Transverse colon (tissue), 4 donors: ENCODE measurements around the gene SMC2. TPM values are rescaled to one million over a fixed set of nuclear protein-coding genes. Genes with fewer than 3 reads are reported as not detected.

Experiments
- DNase-seq: peaks from one replicate; pipeline ENCODE4 v3.0.0-alpha.2; 2019
- H3K27ac ChIP-seq, 4 donors: fragments of 200-600 bp; sonication (generic); 2 replicates each; pipeline ENCODE4 v1.5.1; 2016 to 2018; ENCODE audit warnings: inconsistent platforms in 4 of 4
- H3K27me3 ChIP-seq: fragments of 200-600 bp; sonication (generic); 2 replicates; pipeline ENCODE4 v1.5.1; 2017; ENCODE audit warnings: inconsistent platforms
- H3K36me3 ChIP-seq, 4 donors: fragments of 200-600 bp; sonication (generic); 2 replicates each; pipeline ENCODE4 v1.5.1; 2017 to 2019; ENCODE audit warnings: inconsistent platforms in 4 of 4
- H3K4me1 ChIP-seq, 4 donors: fragments of 200-600 bp; sonication (generic); 2 replicates each; pipeline ENCODE4 v1.5.1; 2017 to 2020; ENCODE audit warnings: inconsistent platforms in 4 of 4
- H3K4me3 ChIP-seq, 4 donors: fragments of 200-600 bp; sonication (generic); 1 replicate in 1 of 4; 2 replicates in 3 of 4; pipeline versions ENCODE4 v1.5.1 to v1.6.1; 2017 to 2019; ENCODE audit warnings: inconsistent platforms in 4 of 4
- H3K9me3 ChIP-seq, 2 donors: fragments of 200-600 bp; sonication (generic); 2 replicates each; pipeline ENCODE4 v1.5.1; 2017 to 2019; ENCODE audit warnings: inconsistent platforms in 2 of 2
- CTCF ChIP-seq, 5 experiments: fragments of 200-600 bp in 3 of 5; fragments of 450-650 bp in 2 of 5; sonication (generic) in 3 of 5; IDR thresholded peaks; 1 replicate in 2 of 5; 2 replicates in 3 of 5; pipeline ENCODE4 v1.5.1; 2016 to 2017; ENCODE audit warnings: antibody characterized with exemption in 5 of 5, inconsistent platforms in 3 of 5, mild to moderate bottlenecking in 2 of 5, moderate library complexity in 1 of 5
- EP300 ChIP-seq: sonication (generic); formaldehyde crosslinking; IDR thresholded peaks from one replicate; pipeline ENCODE4 v1.6.1; 2017; ENCODE audit warnings: antibody characterized with exemption, low read depth
- POLR2A ChIP-seq: fragments of 450-650 bp; IDR thresholded peaks from one replicate; pipeline ENCODE4 v1.6.1; 2016; ENCODE audit warnings: antibody characterized with exemption, mild to moderate bottlenecking, moderate library complexity
- POLR2AphosphoS5 ChIP-seq, 3 donors: sonication (generic); formaldehyde crosslinking; IDR thresholded peaks; one replicate each; pipeline ENCODE4 v1.6.1; 2016; ENCODE audit warnings: antibody characterized with exemption in 3 of 3
- WGBS, 2 donors: methylation state at CpG; one replicate each; pipeline ENCODE4 v1.1.5; 2018; ENCODE audit warnings: low coverage in 1 of 2; 5-methylcytosine and 5-hydroxymethylcytosine counted together
- in situ Hi-C, 4 donors: fragments of 200-750 bp; cut with MboI; loops; one replicate each; pipeline versions ENCODE4 v1.15.0 to v1.15.1; 2017; ENCODE audit warnings: low sequenced_read_pairs in 3 of 4, low pct_ligation_motif_present in 1 of 4, low pct_unique_long_range_greater_than_20kb in 1 of 4
- intact Hi-C: fragments of 100-400 bp; cut with DNase I; formaldehyde crosslinking; loops from one replicate; pipeline ENCODE4 v1.15.1; 2023; ENCODE audit warnings: low total_unique reads
- total RNA-seq, 4 donors: library from RNA; depleted of rRNA; stranded (reverse); fragments of >200 nt; gene quantifications; one replicate each; pipeline ENCODE4 v1.1.0, GENCODE V29; 2016

SMC2 gene
- total RNA-seq, 4 donors from 2014 or later = 3.0 to 12.1 (median 5.6) TPM

GRCh38 chr9:104078596-104078995 lies 15.5 kb upstream of the SMC2 start:
- H3K9me3 ChIP-seq = no peaks in the 10 kb centered on the region
- no peak overlapping the region for H3K27ac ChIP-seq
- TF ChIP-seq CTCF (IDR thresholded peaks at IDR 0.05) = no peak
- TF ChIP-seq POLR2A = no peak
- TF ChIP-seq EP300 = no peak
- TF ChIP-seq POLR2AphosphoS5 (IDR thresholded peaks at IDR 0.05) = no peak
- no peaks in the 10 kb centered on the region for H3K27me3 ChIP-seq
- in situ Hi-C loops (no loop called here), intact Hi-C loops (no loop called here)
- no peaks in the 10 kb centered on the region for H3K36me3 ChIP-seq
- H3K4me3 ChIP-seq = no peak overlapping the region
- DNase-seq = no peak
- H3K4me1 ChIP-seq = peaks cover 0 to 5% (median 0%) of the 10 kb centered on the region in 4 donors

DNA sequence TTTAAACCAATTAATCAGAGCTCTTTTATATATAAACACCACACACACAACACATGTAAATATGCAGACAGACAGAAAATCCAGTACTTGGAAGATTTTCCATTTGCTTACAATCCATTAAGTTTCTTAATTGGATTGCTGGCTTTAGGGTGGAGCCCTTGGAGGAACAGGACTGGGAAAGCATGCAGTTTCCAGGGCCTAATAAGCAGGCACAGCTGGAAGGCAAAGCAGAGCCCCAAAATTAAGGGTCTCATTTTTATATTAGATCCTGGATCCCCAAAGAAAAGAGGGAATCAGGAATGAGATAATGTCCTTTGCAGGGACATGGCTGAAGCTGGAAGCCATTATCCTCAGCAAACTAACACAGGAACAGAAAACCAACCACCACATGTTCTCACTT lies 13.1 kb upstream of the SMC2 start:
- no peak overlapping the region for H3K27ac ChIP-seq
- intact Hi-C loops = no loop called here
- no peaks in the 10 kb centered on the region for H3K36me3 ChIP-seq
- in situ Hi-C loops = no loop called here
- H3K4me1 ChIP-seq = peaks cover 0 to 5% (median 0%) of the 10 kb centered on the region in 4 donors
- H3K27me3 ChIP-seq = no peaks in the 10 kb centered on the region
- no peaks in the 10 kb centered on the region for H3K9me3 ChIP-seq
- TF ChIP-seq POLR2AphosphoS5 (IDR thresholded peaks at IDR 0.05) (no peak), POLR2A (no peak), CTCF (IDR thresholded peaks at IDR 0.05) (no peak), EP300 (no peak)
- DNase-seq = no peak
- no peak overlapping the region for H3K4me3 ChIP-seq

DNA sequence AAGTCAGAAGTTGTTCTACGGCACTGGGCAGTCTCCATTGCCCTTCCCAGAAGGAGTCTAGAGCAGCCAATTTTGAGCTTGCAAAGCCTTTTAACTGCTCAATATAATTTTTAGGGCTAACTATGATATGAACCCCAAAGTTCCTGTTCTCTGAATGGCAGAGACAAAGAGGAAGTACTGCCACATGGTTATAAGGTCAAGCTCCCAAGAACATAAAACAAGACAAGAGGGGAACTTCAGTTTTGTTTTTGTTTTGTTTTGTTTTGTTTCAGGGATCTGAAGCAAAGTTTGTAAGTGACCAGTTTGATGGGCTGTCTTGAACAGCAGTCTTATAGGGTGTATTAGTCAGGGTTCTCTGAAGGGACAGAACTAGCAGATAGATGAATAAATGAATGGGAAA lies 11.9 kb upstream of the SMC2 start:
- DNase-seq = no peak
- Histone ChIP-seq H3K9me3 (no peaks in the 10 kb centered on the region), H3K4me1 (no peaks in the 10 kb centered on the region), H3K4me3 (no peak overlapping the region), H3K27ac (no peak overlapping the region), H3K27me3 (no peaks in the 10 kb centered on the region), H3K36me3 (no peaks in the 10 kb centered on the region)
- TF ChIP-seq POLR2A (no peak), CTCF (IDR thresholded peaks at IDR 0.05) (no peak), POLR2AphosphoS5 (IDR thresholded peaks at IDR 0.05) (no peak), EP300 (no peak)
- 100% methylated on average over 1 of the region's 1 CpG for WGBS, 2 donors
- in situ Hi-C loops = no loop called here
- intact Hi-C loops = no loop called here

DNA sequence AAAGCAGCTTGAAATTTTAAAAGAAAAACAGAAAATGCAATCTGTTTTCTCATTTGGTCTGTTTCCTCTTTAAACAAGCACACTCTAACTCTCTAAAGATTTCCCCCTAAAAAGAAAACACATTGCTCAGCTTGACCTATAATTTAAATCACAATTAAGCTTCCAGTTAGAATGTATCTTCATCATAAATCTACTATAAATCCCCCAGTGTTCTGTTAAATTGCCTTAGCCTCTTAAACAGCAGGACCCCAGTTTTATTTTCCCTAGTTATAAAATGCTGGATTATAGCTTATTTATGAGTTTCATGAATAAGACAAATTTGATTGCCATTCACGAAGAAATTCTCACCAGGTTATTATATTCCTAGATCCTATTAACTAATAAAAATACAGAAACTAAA lies 8.6 kb upstream of the SMC2 start:
- DNase-seq = no peak
- no peak for TF ChIP-seq CTCF (IDR thresholded peaks at IDR 0.05)
- no peak for TF ChIP-seq POLR2A
- TF ChIP-seq POLR2AphosphoS5 (IDR thresholded peaks at IDR 0.05) = no peak
- TF ChIP-seq EP300 = no peak
- Histone ChIP-seq H3K4me1 (peaks cover under 1 to 5% (median 3%) of the 10 kb centered on the region in 4 donors), H3K27ac (no peak overlapping the region), H3K9me3 (no peaks in the 10 kb centered on the region), H3K36me3 (no peaks in the 10 kb centered on the region), H3K27me3 (no peaks in the 10 kb centered on the region), H3K4me3 (no peak overlapping the region)
- intact Hi-C loops (no loop called here), in situ Hi-C loops (no loop called here)
- WGBS, 2 donors = 60 to 69% methylated on average over 1 of the region's 1 CpG
